ENCODE data around the gene KLHL3. TPM values are rescaled to one million over a fixed set of nuclear protein-coding genes. Genes with fewer than 3 reads are reported as not detected.

Gene KLHL3
- total and polyA plus RNA-seq, 4 donors: 0.91 to 8.8 (median 3.7) TPM

DNA sequence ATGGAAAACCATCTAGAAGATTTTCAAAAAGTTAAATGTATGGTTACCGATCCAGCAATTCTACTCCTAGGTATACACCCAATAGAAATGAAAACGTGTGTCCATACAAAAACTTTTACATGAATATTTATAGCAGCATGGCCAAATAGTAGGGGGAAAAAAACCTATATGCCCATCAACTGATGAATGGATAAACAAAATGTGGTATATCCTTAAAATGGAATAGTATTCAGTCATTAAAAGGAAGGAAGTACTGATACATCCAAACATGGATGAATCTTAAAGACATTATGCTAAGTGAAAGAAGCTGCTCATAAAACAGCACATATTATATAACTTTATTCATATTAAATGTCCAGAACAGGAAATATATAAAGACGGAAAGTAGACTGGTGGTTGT lies 143.6 kb downstream of the KLHL3 start:
- no peak for DNase-seq (ENCODE audit: low spot score)
- 85% methylated on average over 3 of the region's 3 CpGs for WGBS
- no peak overlapping the region for H3K27ac ChIP-seq (ENCODE audit: low read depth in 1 of 2, low read length in 2 of 2)

DNA sequence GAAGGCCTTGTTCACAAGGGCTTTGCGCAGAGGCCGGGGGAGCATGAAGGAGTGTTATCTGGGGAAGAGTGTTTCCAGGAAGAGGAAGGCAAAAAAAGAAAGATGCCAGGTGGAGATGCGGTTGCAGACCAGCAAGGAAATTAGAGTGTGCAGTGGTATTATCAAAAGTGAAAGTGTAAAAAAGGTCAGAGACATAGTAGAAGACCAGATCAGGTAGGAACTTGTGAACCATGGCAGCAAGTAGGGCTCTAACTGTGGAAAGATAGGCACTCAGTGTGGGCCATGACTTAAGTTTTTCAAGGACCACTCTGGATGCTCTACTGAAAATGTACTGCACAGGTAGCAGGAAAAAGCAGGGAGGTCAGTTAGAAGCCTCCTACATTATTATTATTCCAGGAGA lies 146.7 kb downstream of the KLHL3 start:
- no peak overlapping the region for H3K27ac ChIP-seq (ENCODE audit: low read depth in 1 of 2, low read length in 2 of 2)
- no peak overlapping the region for H3K4me3 ChIP-seq (ENCODE audit: low read depth in 1 of 3, low read length in 3 of 3)
- no peak overlapping the region for H3K9ac ChIP-seq (ENCODE audit: low read depth in 1 of 2, low read length in 2 of 2)
- H3K9me3 ChIP-seq (ENCODE audit: control insufficient read depth in 4 of 4, low read length in 3 of 4): peaks cover 0 to 6% (median under 1%) of the 10 kb centered on the region in 4 donors
- peaks cover 0 to 2% (median 0%) of the 10 kb centered on the region in 4 donors for H3K27me3 ChIP-seq (ENCODE audit: control insufficient read depth in 4 of 4, insufficient read depth in 4 of 4, low read length in 3 of 4)
- no peaks in the 10 kb centered on the region for H3K4me1 ChIP-seq (ENCODE audit: control insufficient read depth in 4 of 4, insufficient read depth in 4 of 4, low read length in 3 of 4)
- TF ChIP-seq MAX (IDR thresholded peaks at IDR 0.05) (no peak), REST (IDR thresholded peaks at IDR 0.05) (no peak), TAF1 (conservative IDR thresholded peaks at IDR 0.05) (no peak), RAD21 (IDR thresholded peaks at IDR 0.05) (no peak), FOXA1 (IDR thresholded peaks at IDR 0.05) (no peak), JUND (IDR thresholded peaks at IDR 0.05) (no peak), FOXA2 (IDR thresholded peaks at IDR 0.05) (no peak), EGR1 (IDR thresholded peaks at IDR 0.05; ENCODE audit: low read depth in 2 of 2) (no peak), CTCF (IDR thresholded peaks at IDR 0.05; ENCODE audit: low read depth, low read length, missing input control) (no peak), ZBTB33 (IDR thresholded peaks at IDR 0.05) (no peak)
- TF ChIP-seq, protein P1, sequence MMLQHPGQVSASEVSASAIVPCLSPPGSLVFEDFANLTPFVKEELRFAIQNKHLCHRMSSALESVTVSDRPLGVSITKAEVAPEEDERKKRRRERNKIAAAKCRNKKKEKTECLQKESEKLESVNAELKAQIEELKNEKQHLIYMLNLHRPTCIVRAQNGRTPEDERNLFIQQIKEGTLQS (IDR thresholded peaks at IDR 0.05): no peak
- WGBS: 85% methylated on average over 3 of the region's 3 CpGs
- no peaks in the 10 kb centered on the region for H3K36me3 ChIP-seq (ENCODE audit: control insufficient read depth in 4 of 4, insufficient read depth in 3 of 4, low read depth in 1 of 4, low read length in 3 of 4)
- DNase-seq (ENCODE audit: low spot score): peak; percentile 16

More for the DNA sequence above, 143.6 kb downstream of the KLHL3 start:
- H3K27me3 ChIP-seq (ENCODE audit: control insufficient read depth in 4 of 4, insufficient read depth in 4 of 4, low read length in 3 of 4): peaks cover 0 to 2% (median 0%) of the 10 kb centered on the region in 4 donors
- H3K9me3 ChIP-seq (ENCODE audit: control insufficient read depth in 4 of 4, low read length in 3 of 4): no peaks in the 10 kb centered on the region
- H3K4me3 ChIP-seq (ENCODE audit: low read depth in 1 of 3, low read length in 3 of 3): no peak overlapping the region
- no peak overlapping the region for H3K9ac ChIP-seq (ENCODE audit: low read depth in 1 of 2, low read length in 2 of 2)
- no peak for TF ChIP-seq SP1 (IDR thresholded peaks at IDR 0.05)
- no peak for TF ChIP-seq EGR1 (IDR thresholded peaks at IDR 0.05; ENCODE audit: low read depth in 2 of 2)
- no peak for TF ChIP-seq TAF1 (conservative IDR thresholded peaks at IDR 0.05)
- no peak for TF ChIP-seq MAX (IDR thresholded peaks at IDR 0.05)
- no peak for TF ChIP-seq GABPA (IDR thresholded peaks at IDR 0.05 in 1 of 2, conservative IDR thresholded peaks at IDR 0.05 in 1 of 2)
- H3K4me1 ChIP-seq (ENCODE audit: control insufficient read depth in 4 of 4, insufficient read depth in 4 of 4, low read length in 3 of 4): no peaks in the 10 kb centered on the region
- no peaks in the 10 kb centered on the region for H3K36me3 ChIP-seq (ENCODE audit: control insufficient read depth in 4 of 4, insufficient read depth in 3 of 4, low read depth in 1 of 4, low read length in 3 of 4)

All from liver (tissue), 9 donors.